KMS-11 (cell line): Measurements from ENCODE around the gene SNX30.

Source experiments
- H2AFZ ChIP-seq: fragments of 200-600 bp; sonication (generic); 2 replicates; pipeline ENCODE4 v1.6.1; 2016; ENCODE audit warnings: antibody characterized with exemption, mixed run types, low read depth
- H3K27ac ChIP-seq: fragments of 200-600 bp; sonication (generic); 2 replicates; pipeline ENCODE4 v1.6.1; 2016; ENCODE audit warnings: mild to moderate bottlenecking, mixed run types
- H3K27me3 ChIP-seq: fragments of 200-600 bp; sonication (generic); 2 replicates; pipeline ENCODE4 v1.6.1; 2017; ENCODE audit warnings: mild to moderate bottlenecking, low read depth, mixed run types, moderate library complexity; ENCODE audit not compliant: insufficient read depth
- H3K36me3 ChIP-seq: fragments of 200-600 bp; sonication (generic); 2 replicates; pipeline ENCODE4 v1.6.1; 2017; ENCODE audit warnings: mild to moderate bottlenecking, mixed run types; ENCODE audit not compliant: insufficient read depth
- H3K4me1 ChIP-seq: fragments of 200-600 bp; sonication (generic); 2 replicates; pipeline ENCODE4 v1.6.1; 2016; ENCODE audit warnings: mild to moderate bottlenecking, low read depth, mixed run types; ENCODE audit not compliant: poor library complexity, severe bottlenecking
- H3K4me2 ChIP-seq: fragments of 200-600 bp; sonication (generic); 2 replicates; pipeline ENCODE4 v1.7.0; 2016; ENCODE audit warnings: mild to moderate bottlenecking, mixed run types
- H3K4me3 ChIP-seq: fragments of 200-600 bp; sonication (generic); IDR thresholded peaks from 2 replicates; pipeline ENCODE4 v1.6.1; 2017; ENCODE audit warnings: low read depth, low read length, mixed read lengths; ENCODE audit not compliant: insufficient read depth
- H3K79me2 ChIP-seq: fragments of 200-600 bp; sonication (generic); 2 replicates; pipeline ENCODE4 v1.6.1; 2016; ENCODE audit warnings: low read depth, mixed run types; ENCODE audit not compliant: insufficient read depth
- H3K9ac ChIP-seq: fragments of 200-600 bp; sonication (generic); 2 replicates; pipeline ENCODE4 v1.6.1; 2016; ENCODE audit warnings: mild to moderate bottlenecking, mixed run types
- H4K20me1 ChIP-seq: fragments of 200-600 bp; sonication (generic); 2 replicates; pipeline ENCODE4 v1.6.1; 2016; ENCODE audit warnings: mild to moderate bottlenecking, mixed run types; ENCODE audit not compliant: insufficient read depth
- TF ChIP-seq, protein P1 (sequence below): fragments of 200-600 bp; sonication (generic); conservative IDR thresholded peaks from 2 replicates; pipeline ENCODE4 v1.6.1; 2017; ENCODE audit warnings: low read depth, mild to moderate bottlenecking, antibody characterized with exemption, low read length, moderate library complexity, mixed read lengths

SNX30 gene

DNA sequence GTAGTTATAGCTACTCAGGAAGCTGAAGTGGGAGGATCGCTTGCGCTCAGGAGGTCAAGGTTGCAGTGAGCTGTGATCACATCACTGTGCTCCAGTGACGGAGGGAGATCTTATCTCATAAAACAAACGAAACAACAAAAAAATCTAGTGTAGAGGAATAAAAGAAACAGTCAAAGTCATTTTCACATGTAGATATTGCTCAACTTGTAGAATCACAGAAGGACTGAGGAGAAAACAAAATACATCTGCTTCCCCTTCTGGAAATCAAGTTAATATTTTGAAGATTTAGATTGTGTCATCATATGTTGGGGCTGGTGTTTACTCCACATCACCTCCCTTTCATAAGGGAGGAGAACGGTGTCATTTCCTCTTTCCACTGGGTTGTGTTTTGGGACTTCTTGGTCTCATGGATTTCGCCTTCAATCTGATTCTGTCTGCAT, 148.3 kb downstream of the SNX30 start:
- Histone ChIP-seq H3K9ac (no peak overlapping the region), H3K27me3 (no peaks in the 10 kb centered on the region), H3K27ac (no peak overlapping the region), H4K20me1 (no peaks in the 10 kb centered on the region), H3K4me3 (no peak overlapping the region), H3K4me2 (no peak overlapping the region), H3K79me2 (no peaks in the 10 kb centered on the region), H3K36me3 (no peaks in the 10 kb centered on the region), H3K4me1 (no peaks in the 10 kb centered on the region), H2AFZ (no peak overlapping the region)
- TF ChIP-seq, protein P1, sequence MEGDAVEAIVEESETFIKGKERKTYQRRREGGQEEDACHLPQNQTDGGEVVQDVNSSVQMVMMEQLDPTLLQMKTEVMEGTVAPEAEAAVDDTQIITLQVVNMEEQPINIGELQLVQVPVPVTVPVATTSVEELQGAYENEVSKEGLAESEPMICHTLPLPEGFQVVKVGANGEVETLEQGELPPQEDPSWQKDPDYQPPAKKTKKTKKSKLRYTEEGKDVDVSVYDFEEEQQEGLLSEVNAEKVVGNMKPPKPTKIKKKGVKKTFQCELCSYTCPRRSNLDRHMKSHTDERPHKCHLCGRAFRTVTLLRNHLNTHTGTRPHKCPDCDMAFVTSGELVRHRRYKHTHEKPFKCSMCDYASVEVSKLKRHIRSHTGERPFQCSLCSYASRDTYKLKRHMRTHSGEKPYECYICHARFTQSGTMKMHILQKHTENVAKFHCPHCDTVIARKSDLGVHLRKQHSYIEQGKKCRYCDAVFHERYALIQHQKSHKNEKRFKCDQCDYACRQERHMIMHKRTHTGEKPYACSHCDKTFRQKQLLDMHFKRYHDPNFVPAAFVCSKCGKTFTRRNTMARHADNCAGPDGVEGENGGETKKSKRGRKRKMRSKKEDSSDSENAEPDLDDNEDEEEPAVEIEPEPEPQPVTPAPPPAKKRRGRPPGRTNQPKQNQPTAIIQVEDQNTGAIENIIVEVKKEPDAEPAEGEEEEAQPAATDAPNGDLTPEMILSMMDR, result no peak

DNA sequence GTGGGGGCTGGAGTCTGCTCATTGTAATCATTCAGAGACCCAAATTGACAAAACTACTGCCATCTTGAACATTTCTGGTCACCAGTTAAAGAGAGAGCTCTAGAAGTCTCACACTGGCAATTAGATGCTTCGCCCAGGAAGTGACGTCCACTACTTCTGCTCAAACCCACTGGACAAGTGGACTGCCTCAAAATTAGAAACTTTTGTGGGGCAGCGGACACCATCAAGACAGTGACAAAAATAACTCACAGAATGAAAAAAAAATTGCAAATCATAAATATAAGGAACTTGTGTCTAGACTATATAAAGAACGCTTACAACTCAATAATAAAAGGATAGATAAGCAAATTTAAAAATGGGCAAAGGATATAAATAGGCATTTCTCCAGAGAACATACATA, 149.9 kb downstream of the SNX30 start:
- H3K79me2 ChIP-seq, result no peaks in the 10 kb centered on the region
- TF ChIP-seq, protein P1, result no peak
- H3K4me2 ChIP-seq, result no peak overlapping the region

DNA sequence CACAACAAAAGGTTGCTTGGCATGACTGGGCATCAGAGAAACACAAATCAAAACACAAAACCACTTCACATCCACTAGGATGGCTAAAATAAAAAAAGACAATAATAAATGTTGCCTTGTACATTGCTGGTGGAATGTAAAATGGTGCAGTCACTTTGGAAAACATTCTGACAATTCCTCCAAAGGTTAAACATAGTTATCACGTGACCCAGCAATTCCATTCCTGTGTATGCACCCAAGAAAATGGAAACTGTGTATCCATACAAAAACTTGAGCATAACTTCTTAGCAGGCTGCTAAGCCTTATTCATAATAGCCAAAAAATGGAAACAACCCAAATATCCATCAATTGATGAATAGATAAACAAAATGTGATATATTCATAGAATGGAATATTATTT, 150.3 kb downstream of the SNX30 start:
- Histone ChIP-seq H3K79me2 (no peaks in the 10 kb centered on the region), H3K27me3 (no peaks in the 10 kb centered on the region), H2AFZ (no peak overlapping the region), H3K4me2 (no peak overlapping the region), H3K9ac (no peak overlapping the region), H3K36me3 (no peaks in the 10 kb centered on the region), H3K27ac (no peak overlapping the region), H4K20me1 (no peaks in the 10 kb centered on the region), H3K4me1 (no peaks in the 10 kb centered on the region), H3K4me3 (no peak overlapping the region)
- TF ChIP-seq, protein P1, result no peak

More for the DNA sequence above, 149.9 kb downstream of the SNX30 start:
- Histone ChIP-seq H3K27ac (no peak overlapping the region), H2AFZ (no peak overlapping the region), H3K36me3 (no peaks in the 10 kb centered on the region), H3K4me3 (no peak overlapping the region), H3K27me3 (no peaks in the 10 kb centered on the region), H4K20me1 (no peaks in the 10 kb centered on the region), H3K4me1 (no peaks in the 10 kb centered on the region), H3K9ac (no peak overlapping the region)

DNA sequence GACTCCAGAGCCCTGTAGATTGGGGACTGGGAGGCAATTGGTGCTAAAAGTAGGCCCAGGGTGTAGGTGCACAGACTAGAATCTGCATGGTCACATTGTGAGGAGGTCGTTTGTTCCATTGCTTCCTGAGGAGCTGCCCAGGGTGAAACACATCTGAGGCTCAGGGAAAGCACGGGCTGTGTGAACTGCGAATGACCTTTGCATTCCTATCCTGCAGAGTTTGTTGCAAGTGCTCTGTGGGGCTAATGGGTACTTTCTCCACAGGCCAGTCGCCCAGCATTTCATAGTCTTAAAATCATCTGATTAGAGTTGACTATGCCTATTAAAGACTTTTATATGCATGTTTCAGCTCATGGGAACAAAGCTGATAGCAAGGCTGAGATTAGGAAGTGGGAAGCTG, 154.5 kb downstream of the SNX30 start:
- Histone ChIP-seq H3K9ac (no peak overlapping the region), H4K20me1 (no peaks in the 10 kb centered on the region), H3K27ac (no peak overlapping the region), H3K27me3 (no peaks in the 10 kb centered on the region), H3K4me3 (no peak overlapping the region), H3K4me1 (no peaks in the 10 kb centered on the region), H2AFZ (no peak overlapping the region), H3K4me2 (no peak overlapping the region), H3K36me3 (no peaks in the 10 kb centered on the region), H3K79me2 (no peaks in the 10 kb centered on the region)
- TF ChIP-seq, protein P1, result no peak
